ENCODE measurements around the gene INHBB.
"Not testable (repeated sequence)": the region's sequence is repeated elsewhere in the genome, so short reads cannot be mapped to it uniquely, and the experiment has no call there.

The INHBB gene

DNA sequence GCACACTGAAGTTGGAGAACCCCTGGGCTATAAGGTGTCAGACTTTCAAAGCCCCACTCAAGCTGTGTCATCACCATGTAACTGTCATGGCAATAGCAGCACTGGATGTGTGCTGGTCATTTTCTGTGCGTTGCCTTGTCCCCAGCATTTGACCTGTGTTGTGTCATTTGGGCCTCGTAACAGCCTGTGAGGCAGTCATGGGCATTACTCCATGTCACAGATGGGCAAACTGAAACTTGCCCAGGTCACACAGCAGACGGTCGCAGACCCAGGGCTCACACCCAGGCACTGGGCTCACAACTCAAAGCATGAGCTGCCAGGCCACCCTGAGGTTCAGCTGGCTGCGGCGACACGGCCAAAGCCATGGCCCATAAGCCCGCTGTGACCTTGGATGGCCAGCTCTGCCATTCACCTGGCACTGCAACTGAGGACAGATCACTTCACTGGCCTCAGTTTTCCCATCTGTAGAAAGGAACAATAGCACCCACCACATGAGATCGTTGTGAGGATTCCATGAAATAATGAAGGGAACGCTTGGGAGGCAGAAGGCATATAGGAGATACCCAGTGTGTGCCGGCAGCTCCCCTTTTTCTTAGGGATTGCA, 36.7 kb downstream of the INHBB start:
- DNase-seq (ENCODE audit: low read depth), result no peak

DNA sequence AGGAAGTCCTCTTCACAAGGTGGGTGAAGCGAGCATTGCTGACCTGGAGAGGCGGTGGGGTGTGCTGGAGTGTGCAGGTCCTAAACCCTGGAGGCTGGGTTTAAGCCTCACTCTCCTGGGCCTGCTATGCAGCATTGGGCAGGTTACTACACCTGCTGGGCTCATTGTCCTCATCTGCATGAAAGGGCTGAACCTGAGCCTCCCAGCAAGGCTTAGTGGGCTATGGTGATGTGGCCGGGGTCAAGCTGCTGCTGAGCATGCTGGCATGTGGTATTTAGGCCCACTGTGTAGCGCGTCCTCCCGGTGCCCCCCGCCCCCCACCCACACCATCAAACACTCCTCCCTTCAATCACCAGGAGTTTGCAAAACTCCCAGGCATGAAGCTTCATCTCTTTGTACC, 37.3 kb downstream of the INHBB start:
- no peak for DNase-seq (ENCODE audit: low read depth)

DNA sequence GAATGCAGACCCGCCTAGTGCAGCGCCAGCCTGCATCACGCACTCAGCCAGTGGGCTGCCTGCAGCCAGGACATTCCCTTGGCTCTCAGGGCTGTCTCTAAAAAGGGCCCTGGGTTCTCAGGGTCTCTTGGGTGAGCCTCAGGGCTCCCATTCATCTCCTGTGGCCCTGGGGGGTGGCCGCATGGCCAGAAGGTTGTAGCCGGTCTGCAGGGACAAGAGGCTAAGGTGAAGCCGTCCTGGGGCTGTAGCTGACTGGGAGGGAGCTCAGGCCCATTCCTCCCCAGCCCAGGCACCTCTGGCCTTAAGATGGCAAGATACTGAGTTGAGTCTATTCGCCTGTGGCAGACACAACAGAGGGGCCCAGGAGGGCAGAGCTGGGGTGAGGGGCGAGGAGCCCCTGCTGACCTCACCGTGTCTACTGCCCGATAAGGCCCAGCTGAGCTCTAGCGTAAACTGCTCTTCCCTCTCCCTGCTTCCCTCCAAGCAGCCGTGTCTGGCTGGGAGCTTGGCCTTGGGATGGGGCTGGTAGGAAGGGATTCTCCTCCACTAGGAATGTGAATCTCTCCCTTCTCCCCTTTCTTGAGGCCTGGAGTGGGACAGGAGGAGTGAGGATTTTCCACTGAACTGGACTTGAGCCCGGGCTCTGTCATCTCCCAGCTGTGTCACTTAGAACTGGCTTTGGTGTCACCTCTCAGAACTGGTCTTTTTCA, 37.9 kb downstream of the INHBB start:
- DNase-seq (ENCODE audit: low read depth), result no peak

DNA sequence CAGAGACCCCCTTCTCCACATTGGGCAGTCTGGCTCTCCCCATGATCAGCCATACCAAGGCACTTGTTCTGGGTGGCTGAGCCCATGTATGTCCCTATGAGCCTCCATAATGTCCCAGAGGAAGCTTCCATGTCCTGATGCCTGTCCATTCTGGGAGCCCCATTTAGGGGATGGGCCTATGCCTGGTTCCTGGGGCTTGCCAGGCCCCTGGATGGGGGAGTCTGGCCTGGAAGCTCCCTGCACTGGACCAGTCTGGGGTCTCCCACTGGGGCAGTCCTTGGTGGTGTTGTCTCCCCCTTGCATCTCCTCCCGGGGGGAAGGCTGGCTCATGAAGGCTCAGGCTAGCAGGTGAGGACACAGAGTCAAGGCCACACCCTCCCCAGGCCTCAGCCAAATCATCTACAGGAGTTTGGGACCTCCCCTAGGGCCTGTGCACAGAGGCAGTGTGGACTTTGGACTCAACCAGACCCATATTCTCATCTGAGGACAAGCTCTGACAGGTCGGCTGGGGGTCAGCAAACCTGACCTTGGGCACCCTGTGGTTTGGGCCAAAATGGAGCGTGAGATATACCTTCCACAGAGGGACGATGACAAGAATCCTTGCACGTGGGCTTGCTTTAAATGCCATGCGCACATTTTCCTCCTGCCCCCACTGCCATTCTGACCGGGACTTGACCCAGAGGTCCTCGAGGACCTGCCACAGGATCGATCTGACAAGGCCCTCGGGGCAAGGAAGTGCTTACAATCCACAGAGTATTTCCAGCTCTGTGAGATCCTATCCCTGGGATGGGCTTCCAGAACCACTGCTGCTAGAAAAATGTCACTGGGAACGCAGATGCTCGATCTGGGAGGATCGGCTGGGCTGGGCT, 38.8 kb downstream of the INHBB start:
- DNase-seq (ENCODE audit: low read depth), result no peak

DNA sequence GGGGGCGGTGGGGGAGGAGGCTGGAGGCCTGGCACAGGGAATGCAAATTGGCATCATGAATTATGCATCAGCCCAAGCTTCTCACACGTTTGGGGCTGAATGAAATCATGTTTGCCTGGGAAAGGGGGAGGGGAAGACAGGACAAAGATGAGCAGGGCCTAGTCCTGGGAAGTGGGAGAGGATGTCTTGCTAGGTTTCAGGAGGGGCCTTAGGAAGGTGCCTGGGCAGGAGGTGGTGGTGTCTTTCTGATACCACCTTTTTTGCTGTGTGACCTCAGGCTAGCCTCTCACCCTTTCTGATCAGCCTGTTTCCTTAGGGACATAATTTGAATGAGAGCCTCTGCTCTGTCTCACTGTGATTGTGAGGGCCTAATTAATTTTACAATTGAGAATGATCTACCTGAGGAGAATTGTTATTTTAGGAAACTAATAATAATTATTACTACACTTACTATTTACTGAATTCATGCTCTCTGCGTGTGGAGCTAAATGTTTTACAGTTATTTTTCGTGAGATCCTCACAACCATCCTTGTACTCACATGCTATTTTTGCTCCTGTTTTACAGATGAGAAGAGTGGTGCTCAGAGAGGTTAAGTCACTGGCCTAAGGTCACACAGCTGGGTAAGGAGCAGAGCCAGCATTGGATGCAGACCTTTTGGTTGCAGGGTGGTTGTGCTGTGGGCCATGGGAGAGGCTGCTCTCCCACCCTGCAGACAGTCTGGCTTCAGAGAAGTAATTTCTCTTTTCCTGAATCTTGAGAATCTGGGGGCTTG, 39.6 kb downstream of the INHBB start:
- DNase-seq (ENCODE audit: low read depth), result no peak

DNA sequence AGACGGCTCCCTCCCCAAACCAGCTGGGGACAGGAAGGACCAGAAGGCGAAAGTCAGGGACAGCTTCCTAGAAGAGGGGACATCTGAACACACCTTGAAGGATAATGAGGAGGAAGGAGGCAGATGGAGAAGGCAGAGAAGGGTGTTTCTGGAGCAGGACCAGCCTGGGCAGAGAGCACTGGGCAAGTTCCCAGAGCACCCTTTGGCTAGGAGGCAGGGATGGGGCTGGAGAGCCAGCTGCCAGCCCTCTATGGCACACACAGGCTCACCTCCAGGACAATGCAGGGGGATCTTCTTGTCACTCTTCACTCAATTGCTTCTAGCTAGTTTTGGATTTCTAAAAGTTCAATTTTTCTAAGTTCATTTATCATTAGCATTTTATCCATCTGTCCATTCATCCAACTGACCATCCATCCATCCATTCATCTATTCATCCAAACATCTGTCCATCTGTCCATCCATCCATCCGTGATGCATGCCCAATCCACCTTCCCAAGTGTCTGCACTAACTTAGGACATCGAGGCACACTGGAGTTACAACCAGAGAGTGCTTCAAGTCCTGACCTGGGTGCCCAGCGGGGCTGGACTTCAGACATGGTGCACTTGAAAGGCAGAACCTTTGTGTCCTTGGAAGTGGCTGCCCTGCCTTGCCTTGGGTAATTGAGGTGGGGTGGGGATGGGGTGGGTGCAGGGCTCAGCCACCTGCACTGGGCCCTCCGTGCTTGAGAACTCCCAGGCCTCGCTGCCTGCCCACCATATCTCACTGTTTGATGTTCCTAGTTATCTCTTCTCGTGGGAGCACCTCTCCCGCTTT, 42.5 kb downstream of the INHBB start:
- DNase-seq (ENCODE audit: low read depth), result no peak

DNA sequence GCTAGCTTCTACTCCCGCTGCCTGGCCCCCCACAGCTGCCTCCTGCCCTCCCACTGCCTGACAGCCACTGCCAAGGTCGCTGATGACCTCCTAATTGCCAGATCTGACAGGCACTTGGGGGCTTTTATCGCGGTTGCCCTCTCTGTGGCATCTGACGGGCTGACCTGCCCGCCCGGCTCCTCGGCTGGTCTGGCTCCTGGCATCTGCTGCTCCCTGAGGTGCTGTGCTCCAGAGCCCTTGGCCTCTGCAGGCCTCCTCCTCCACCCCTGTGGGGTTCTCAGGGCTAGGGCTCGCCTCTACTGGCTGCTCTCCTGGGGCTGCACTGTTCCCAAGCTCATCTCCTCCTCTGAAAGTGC, 43.1 kb downstream of the INHBB start:
- no peak for DNase-seq (ENCODE audit: low read depth)

DNA sequence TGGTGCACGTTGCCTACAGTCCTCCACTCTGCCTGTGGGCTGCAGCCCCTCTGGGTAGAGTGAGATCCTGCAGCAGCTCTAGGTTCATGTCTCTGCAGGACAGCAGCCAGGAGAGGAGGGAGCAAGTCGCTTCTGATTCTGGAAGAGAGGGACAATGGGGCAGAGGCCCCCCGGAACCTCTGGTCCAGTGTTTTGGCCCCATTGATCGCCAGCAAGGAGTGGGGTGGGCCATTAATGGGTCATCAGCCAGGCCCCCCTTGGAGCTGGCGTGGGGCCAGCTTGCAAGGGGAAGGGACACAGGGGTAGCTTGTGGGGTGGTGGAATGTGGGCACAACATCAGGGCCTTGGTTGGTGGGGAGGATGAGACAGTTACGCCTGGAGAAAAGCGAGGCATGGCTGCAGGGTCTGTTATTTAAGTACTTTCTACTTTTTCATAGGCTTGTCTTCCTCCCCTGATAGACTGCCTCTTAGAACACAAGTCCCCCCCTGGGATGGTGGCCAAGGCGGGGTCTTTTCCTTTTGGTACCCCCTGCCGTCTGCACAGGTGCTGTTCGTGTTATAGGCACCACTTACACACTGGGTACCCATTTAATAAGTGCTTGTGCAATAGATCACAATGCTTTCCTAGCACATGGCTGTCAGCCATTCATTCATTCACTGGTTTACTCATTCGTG, 44.6 kb downstream of the INHBB start:
- DNase-seq (ENCODE audit: low read depth), result no peak

DNA sequence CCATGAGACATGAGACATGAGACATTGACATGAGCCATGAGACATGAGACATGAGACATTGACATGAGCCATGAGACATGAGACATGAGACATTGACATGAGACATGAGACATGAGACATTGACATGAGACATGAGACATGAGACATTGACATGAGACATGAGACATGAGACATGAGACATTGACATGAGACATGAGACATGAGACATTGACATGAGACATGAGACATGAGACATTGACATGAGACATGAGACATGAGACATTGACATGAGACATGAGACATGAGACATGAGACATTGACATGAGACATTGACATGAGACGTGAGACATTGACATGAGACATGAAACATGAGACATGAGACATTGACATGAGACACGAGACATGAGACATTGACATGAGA, 45.4 kb downstream of the INHBB start:
- not testable (repeated sequence) for DNase-seq (ENCODE audit: low read depth)

DNA sequence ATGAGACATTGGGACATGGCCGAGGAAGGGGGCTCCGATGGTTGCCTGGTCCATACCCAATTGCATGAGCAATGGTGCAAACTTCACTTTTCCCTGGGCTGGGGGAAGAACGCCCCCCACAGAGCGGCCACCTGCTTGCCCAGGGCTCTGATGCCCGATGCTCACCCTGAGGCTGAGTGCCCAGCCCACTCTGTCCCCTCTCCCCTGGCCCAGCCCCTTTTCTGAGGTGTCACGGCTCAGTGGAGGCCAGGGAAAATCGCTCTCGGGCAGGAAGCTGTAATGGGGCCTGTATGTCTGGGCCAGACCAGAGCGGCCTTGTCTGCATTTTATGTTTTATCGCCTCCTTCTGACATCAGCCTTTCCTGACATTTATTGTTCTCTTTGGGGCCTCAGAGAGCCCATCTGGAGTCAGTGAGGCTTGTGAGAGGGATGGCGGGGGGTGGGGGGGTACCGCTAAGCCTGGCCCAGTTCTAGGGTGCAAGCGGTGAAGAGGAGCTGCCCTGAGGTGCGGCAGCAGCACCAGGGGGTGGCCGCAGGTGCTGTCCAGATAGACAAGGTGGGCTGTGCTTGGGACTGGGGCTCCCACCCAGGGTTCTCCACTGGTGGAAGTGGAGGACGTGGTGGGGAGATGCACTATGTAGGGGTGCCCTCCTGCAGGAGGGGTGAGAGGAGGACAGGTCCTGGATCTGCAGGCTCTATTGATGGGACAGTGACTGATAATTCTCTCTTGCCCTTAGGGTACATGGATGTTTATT, 46.2 kb downstream of the INHBB start:
- DNase-seq (ENCODE audit: low read depth), result no peak

DNA sequence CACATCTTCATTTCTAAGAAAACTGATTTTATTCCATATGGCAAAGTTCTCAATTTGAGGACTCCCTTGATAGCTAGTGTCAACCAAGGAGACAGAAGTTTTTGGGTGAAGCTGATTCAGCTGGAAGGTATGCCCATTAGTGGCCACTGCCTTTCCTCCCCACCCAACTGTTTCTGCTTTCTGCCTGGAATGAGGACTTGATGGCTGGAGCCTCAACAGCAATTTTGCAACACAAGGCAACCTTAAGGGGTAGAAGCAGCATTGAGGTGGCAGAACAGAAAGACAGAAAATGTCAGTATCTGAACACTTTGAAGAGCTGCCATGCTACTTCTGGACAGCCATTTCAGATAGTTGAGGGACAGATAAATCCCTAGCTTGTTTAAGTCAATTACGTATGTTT, 47.0 kb downstream of the INHBB start:
- DNase-seq (ENCODE audit: low read depth), result no peak

DNA sequence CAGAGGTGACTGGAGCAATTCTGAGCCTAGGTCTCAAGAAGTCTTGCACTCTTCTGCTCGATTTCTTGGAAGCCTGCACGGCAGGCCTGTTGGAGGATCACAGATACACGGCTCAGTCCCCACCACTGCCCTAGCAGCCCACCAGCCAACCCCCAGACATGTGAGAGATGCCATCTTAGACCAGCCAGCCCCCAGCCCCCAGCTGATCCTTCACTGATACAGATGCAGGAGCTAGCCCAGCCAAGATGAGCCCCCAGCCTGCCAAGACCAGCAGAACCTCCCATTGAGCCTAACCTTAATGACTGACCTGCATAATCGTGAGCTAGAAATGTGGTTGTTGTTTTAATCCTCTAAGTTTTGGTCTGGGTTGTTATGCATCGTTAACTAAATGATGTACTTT, 47.5 kb downstream of the INHBB start:
- no peak for DNase-seq (ENCODE audit: low read depth)

DNA sequence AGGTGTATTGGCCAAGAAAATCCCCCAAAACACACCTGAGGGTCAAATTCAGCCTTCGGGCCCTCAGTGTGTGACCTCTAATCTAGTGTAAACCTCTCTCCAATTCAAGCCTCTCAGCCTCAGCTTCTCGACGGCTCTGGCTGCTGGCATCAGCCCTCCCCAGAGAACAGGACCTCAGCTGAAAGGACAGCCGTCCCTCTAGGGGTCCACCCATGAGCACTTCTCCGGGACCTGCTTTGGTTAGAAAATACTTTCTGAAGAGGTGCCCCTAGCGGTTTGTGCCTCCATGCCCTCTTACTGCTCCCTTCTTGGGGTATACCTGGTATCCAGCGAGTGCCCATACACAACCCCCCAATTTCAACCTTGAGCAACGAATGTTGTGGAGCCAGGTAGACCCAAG, 48.8 kb downstream of the INHBB start:
- no peak for DNase-seq (ENCODE audit: low read depth)

DNA sequence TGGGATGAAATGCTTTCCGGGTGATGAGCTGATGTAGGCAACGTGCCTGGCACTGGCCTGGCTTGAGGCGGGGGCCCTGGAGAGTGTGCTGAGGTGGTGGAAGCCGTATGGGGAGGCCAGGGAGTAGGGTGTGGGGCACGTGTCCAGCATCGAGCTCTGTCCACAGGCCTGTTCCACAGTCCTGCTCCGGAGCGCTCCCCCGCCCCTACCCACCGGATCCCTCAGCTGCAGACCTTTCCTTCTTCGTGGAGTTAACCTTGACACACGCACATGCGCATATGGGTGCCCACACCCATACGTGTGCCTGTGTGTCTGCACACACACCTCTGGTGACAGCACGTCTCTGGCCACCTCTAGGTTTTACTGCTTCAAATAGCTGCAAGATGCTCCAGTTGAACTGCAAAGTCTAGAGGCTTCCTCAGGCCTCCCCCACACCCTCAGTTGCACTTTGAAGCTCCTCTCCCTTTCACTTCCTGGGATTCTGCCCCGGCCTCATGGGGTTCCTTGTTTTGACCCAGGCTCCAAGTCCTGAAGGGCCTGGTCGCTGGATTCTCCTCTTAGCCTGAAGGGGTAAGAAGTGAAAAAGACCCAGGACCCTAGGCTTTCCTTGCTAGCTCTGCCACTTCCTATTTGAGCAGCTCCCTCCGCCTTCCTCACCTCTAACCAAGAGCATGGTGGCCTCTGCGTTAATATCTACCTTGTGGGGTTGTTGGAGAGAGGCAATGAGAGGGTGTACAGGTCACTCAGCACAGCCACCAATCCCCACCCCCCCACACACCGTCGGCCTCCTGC, 49.5 kb downstream of the INHBB start:
- no peak for DNase-seq (ENCODE audit: low read depth)

DNA sequence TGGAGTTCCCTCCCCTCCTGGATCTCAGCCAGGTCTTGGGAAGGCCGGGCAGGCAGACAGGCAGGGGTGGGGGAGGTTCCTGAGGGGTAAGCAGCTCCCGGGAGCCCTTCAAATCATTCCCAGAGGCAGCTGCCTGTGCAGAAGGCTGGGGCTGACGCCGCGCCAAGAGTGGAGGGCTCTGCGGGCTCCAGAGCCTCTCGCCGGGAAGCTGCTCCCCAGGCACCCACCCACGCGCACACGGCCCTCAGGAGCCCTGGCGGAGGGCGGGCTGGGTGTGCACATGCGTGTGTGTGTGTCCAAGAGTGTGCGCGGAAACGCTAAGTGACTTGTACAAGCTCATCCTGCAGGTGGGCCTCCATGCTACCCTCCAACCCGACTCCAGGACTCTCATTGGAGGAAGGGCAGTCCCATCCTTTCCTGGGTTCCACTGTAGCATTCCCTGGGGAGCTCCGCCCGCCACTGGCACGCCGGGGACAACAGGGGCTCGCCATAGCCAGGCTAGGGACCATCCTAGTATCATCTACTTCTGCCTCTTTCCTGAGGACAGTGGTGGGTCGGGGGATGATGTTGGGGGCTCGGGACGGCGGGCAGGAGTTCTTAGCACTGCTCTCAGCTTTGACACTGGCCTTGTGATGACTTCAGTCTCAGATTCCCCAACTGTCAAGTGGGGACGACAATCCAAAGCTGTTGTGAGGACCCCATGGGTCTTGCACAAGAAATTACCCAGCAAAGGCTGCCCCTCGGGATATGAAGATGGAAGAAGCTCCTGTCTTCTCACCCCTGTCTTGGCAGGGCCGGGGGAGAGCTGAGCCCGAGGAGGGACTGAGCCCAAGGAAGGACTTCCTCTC, 50.3 kb downstream of the INHBB start:
- DNase-seq (ENCODE audit: low read depth), result no peak

DNA sequence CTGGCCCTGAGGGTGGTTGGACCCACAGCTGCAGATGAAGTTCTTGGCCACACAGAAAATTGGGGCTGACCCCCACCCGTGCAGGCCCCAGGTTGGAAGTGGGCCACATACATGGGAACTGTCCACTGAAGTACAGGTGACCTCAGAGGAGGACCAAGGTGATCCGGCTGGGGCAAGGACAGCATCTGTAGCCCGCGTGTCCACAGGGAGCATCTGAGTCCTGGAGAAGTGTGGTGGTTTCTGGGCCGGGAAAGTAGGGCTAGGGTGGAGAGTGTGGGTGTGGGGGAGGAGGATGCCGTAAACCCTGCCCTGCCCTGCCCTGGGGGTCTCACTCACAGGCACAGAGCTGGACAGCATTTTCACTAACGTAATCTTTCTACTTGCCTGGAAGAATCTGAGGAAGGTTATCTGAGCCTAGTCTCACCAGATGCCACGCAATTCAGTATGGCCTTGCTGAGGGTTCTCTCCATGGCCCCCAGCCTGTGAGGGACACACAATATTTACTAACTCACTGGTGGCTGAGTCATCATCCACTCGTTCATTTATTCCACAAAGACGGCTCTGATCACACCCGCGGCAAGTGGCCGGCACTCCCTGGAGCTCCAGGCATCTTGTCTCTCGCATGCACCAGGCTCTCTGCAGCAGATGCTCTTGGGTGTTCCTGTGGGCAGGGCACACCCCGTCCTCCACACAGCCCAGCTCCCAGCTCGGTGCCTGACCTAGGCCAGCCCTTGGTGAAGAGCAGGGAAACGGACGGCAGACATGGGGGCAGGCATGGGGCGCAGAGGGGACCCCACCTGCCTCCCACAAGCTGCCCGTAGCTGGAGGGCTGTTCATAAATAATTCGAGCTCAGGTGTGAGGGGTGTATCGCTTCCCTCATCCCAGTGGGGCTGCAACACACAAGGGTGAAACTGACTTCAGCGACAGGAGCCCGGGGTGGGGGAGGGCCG, 51.2 kb downstream of the INHBB start:
- no peak for DNase-seq (ENCODE audit: low read depth)
